Epithelial cell of esophagus (primary cell): ENCODE measurements around the gene PWP2.
A peak's percentile ranks its signal among the peaks of the same experiment; 100 is the strongest.
"Not testable (repeated sequence)": the region's sequence is repeated elsewhere in the genome, so short reads cannot be mapped to it uniquely, and the experiment has no call there.

Experiments used
- DNase-seq: peaks from one replicate; pipeline ENCODE4 v3.0.0; 2010; ENCODE audit warnings: low read depth
- H3K4me3 ChIP-seq: 2 replicates; pipeline ENCODE4 v1.5.1; 2011; ENCODE audit warnings: mild to moderate bottlenecking, low read length, control low read depth
- CTCF ChIP-seq: IDR thresholded peaks from 2 replicates; pipeline ENCODE4 v1.5.1; 2011; ENCODE audit warnings: low read depth, mild to moderate bottlenecking, low read length, control low read depth, inconsistent platforms; ENCODE audit not compliant: insufficient read depth; ENCODE audit errors: missing control alignments

PWP2 gene

GRCh38 chr21:44088401-44088780, 18.8 kb upstream of the PWP2 start:
- H3K4me3 ChIP-seq = no peak overlapping the region
- TF ChIP-seq CTCF = no peak
- peak; percentile 36 for DNase-seq

- no peak for DNase-seq
- H3K4me3 ChIP-seq = no peak overlapping the region
- TF ChIP-seq CTCF = no peak
Measured at GRCh38 chr21:44089001-44089911, 17.9 kb upstream of the PWP2 start.

DNA sequence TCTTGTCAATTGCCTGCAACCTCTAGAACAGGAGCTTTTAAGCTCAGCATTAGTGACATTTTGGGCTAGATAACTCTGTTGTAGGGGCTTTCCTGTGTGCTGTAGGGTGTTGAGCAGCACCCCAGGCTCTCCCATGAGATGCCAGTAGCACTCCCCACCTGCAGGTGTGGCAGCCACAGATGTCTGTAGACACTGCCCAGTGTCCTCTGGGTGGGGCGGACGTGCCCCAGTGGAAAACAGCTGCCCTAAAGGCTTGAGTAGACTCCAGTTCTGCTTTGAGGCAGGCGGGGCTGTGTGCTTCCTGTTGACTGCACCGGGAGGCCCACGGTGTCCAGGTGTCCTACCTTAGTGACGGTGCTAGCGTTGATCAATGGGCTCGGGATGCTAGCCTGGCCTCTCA, 16.9 kb upstream of the PWP2 start:
- DNase-seq = no peak
- TF ChIP-seq CTCF = no peak
- no peak overlapping the region for H3K4me3 ChIP-seq

GRCh38 chr21:44092211-44092610, 15.0 kb upstream of the PWP2 start:
- H3K4me3 ChIP-seq = no peak overlapping the region
- no peak for TF ChIP-seq CTCF
- DNase-seq = no peak

GRCh38 chr21:44093761-44094160, 13.4 kb upstream of the PWP2 start:
- H3K4me3 ChIP-seq = no peak overlapping the region
- no peak for DNase-seq
- TF ChIP-seq CTCF = no peak

DNA sequence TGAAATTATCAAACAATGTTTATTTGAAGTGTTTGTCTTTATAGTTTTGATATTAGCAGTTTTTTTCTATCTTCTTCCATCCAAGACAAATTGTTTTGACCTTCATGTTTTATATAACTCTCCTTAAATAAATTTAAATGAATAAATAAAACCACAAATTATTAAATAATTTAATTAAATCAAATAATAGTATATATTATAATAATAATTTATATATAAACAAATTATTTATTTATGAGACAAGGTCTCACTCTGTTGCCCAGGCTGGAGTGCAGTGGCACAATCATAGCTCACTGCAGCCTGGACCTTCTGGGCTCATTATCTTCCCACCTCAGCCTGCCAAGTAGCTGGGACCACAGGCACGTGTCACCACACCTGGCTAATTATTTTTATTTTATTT, 12.4 kb upstream of the PWP2 start:
- DNase-seq = no peak
- no peak for TF ChIP-seq CTCF
- H3K4me3 ChIP-seq = no peak overlapping the region

DNA sequence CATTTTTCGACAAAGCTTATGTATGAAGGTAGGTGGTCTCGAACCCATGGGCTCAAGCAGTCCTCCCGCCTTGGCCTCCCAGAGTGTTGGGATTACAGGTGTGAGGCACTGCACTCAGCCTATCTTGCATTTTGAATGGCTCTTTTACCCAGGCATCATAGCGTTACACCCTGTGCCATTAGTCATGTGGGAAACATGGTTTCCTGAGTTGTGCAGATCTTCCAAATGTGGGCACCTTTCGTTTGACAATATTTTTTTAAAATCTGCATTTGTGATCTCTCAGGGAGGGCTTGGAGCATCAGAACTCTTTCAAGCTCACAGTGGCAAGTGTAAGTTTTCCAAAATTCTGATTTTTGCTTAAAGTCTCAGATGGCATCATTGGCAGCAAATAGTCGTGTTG, 8.7 kb upstream of the PWP2 start:
- not testable (repeated sequence) for DNase-seq

GRCh38 chr21:44098964-44099363, 8.2 kb upstream of the PWP2 start:
- DNase-seq, H3K4me3 ChIP-seq: not testable (repeated sequence)

More for the DNA sequence above, 8.7 kb upstream of the PWP2 start:
- H3K4me3 ChIP-seq = not testable (repeated sequence)

- H3K4me3 ChIP-seq, DNase-seq: not testable (repeated sequence)
Measured at GRCh38 chr21:44107589-44107988, 390 bp downstream of the PWP2 start.

- not testable (repeated sequence) for H3K4me3 ChIP-seq, DNase-seq
Measured at GRCh38 chr21:44113702-44114371, 6.6 kb downstream of the PWP2 start.

DNA sequence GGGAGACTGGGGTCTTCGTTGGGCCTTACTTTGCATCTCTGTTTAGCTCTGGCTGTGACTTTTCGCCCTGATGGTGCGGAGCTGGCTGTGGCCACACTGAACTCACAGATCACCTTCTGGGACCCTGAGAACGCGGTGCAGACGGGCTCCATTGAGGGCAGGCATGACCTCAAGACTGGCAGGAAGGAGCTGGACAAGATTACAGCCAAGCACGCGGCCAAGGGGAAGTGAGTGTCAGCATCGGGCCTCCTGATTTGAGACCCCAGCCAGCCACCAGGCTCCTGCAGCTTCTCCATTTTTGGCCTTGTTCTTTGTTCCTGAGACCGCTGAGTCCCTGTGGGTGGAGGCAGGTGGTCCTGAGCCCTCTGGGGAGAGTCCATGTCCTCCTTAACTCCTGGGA, 14.9 kb downstream of the PWP2 start:
- not testable (repeated sequence) for DNase-seq

More for the DNA sequence above, 14.9 kb downstream of the PWP2 start:
- H3K4me3 ChIP-seq = not testable (repeated sequence)
